ENCODE data around the gene CDX4. TPM values are rescaled to one million over a fixed set of nuclear protein-coding genes. Genes with fewer than 3 reads are reported as not detected.

CDX4 gene
- polyA plus RNA-seq, 1 of the 3 experiments (the other 2 are of a cell fraction) = not detected

GRCh38 chrX:73447311-73447794 is 500 bp downstream of the CDX4 start:
- Histone ChIP-seq H3K36me3 (replicated peaks in 1 of 2; ENCODE audit: control insufficient read depth in 1 of 2, insufficient read depth in 2 of 2, low read length in 1 of 2) (no peaks in the 10 kb centered on the region), H3K9me2 (no peaks in the 10 kb centered on the region), H3K9me3 (no peaks in the 10 kb centered on the region), H3K4me3 (ENCODE audit: low read depth in 2 of 2, low read length in 1 of 2) (no peak overlapping the region), H3K4me2 (no peak overlapping the region), H3K79me2 (ENCODE audit: insufficient read depth) (no peaks in the 10 kb centered on the region), H4K20me1 (ENCODE audit: insufficient read depth) (no peaks in the 10 kb centered on the region), H3K4me1 (ENCODE audit: control insufficient read depth in 1 of 2, insufficient read depth in 2 of 2, low read depth in 1 of 2, low read length in 1 of 2) (no peaks in the 10 kb centered on the region), H3F3A (replicated peaks; ENCODE audit: insufficient read depth) (no peaks in the 10 kb centered on the region), H3K27ac (ENCODE audit: low read depth in 2 of 2, low read length in 1 of 2) (no peak overlapping the region), H2AFZ (ENCODE audit: low read depth) (no peak overlapping the region), H3K27me3 (ENCODE audit: insufficient read depth) (peaks cover 31% of the 10 kb centered on the region; the same call in 1 of the 2 replicates), H3K9ac (no peak overlapping the region)
- CTCF ChIA-PET = no interaction called here
- WGBS (ENCODE audit: low lambda C conversion rate) = 32% methylated on average over 12 of the region's 34 CpGs
- POLR2A ChIA-PET = no interaction called here
- no peak for TF ChIP-seq TAF1 (IDR thresholded peaks at IDR 0.05; ENCODE audit: borderline replicate concordance, low read depth, low read length)
- no peak for TF ChIP-seq FOXM1 (IDR thresholded peaks at IDR 0.05; ENCODE audit: low read depth)
- no peak for TF ChIP-seq RAD21 (IDR thresholded peaks at IDR 0.05; ENCODE audit: low read length)
- no peak for TF ChIP-seq TCF12 (IDR thresholded peaks at IDR 0.05)
- no peak for TF ChIP-seq IRF3 (IDR thresholded peaks at IDR 0.05; ENCODE audit: low read depth, low read length)
- no peak for TF ChIP-seq RFX5 (IDR thresholded peaks at IDR 0.05; ENCODE audit: low read length)
- no peak for TF ChIP-seq MXI1 (IDR thresholded peaks at IDR 0.05; ENCODE audit: low read depth, low read length)
- TF ChIP-seq FOSL2 (IDR thresholded peaks at IDR 0.05; ENCODE audit: borderline replicate concordance, low read depth) = no peak
- no peak for TF ChIP-seq USF1 (IDR thresholded peaks at IDR 0.05; ENCODE audit: borderline replicate concordance, low read depth)
- no peak for TF ChIP-seq PBX3 (IDR thresholded peaks at IDR 0.05)
- TF ChIP-seq RXRA (IDR thresholded peaks at IDR 0.05; ENCODE audit: borderline replicate concordance, low read depth) = no peak
- TF ChIP-seq TEAD4 (IDR thresholded peaks at IDR 0.05; ENCODE audit: borderline replicate concordance, insufficient read depth) = no peak
- no peak for TF ChIP-seq MEF2A (IDR thresholded peaks at IDR 0.05; ENCODE audit: borderline replicate concordance, low read depth)
- no peak for DNase-seq

- Histone ChIP-seq H3K4me2 (no peak overlapping the region), H3K79me2 (ENCODE audit: insufficient read depth) (no peaks in the 10 kb centered on the region), H4K20me1 (ENCODE audit: insufficient read depth) (no peaks in the 10 kb centered on the region), H2AFZ (ENCODE audit: low read depth) (no peak overlapping the region), H3F3A (replicated peaks; ENCODE audit: insufficient read depth) (no peaks in the 10 kb centered on the region), H3K9me3 (no peaks in the 10 kb centered on the region), H3K36me3 (replicated peaks in 1 of 2; ENCODE audit: control insufficient read depth in 1 of 2, insufficient read depth in 2 of 2, low read length in 1 of 2) (no peaks in the 10 kb centered on the region), H3K4me1 (ENCODE audit: control insufficient read depth in 1 of 2, insufficient read depth in 2 of 2, low read depth in 1 of 2, low read length in 1 of 2) (no peaks in the 10 kb centered on the region), H3K27me3 (ENCODE audit: insufficient read depth) (peaks cover 31% of the 10 kb centered on the region; the same call in 1 of the 2 replicates), H3K9ac (no peak overlapping the region), H3K4me3 (ENCODE audit: low read depth in 2 of 2, low read length in 1 of 2) (no peak overlapping the region), H3K27ac (ENCODE audit: low read depth in 2 of 2, low read length in 1 of 2) (no peak overlapping the region), H3K9me2 (no peaks in the 10 kb centered on the region)
- no peak for DNase-seq
- ChIA-PET POLR2A (no interaction called here), CTCF (no interaction called here)
- TF ChIP-seq MXI1 (IDR thresholded peaks at IDR 0.05; ENCODE audit: low read depth, low read length) = no peak
- 9% methylated on average over 12 of the region's 20 CpGs for WGBS (ENCODE audit: low lambda C conversion rate)
These were observed 1.5 kb downstream of the CDX4 start for GRCh38 chrX:73448379-73448778.

Data from SK-N-SH (cell line).